ENCODE measurements around the gene SUGP1. TPM values are rescaled to one million over a fixed set of nuclear protein-coding genes. Genes with fewer than 3 reads are reported as not detected.

SUGP1 gene
- total and polyA plus RNA-seq, 3 donors from 2014 or later: 87.4 to 98.8 (median 89.8) TPM

DNA sequence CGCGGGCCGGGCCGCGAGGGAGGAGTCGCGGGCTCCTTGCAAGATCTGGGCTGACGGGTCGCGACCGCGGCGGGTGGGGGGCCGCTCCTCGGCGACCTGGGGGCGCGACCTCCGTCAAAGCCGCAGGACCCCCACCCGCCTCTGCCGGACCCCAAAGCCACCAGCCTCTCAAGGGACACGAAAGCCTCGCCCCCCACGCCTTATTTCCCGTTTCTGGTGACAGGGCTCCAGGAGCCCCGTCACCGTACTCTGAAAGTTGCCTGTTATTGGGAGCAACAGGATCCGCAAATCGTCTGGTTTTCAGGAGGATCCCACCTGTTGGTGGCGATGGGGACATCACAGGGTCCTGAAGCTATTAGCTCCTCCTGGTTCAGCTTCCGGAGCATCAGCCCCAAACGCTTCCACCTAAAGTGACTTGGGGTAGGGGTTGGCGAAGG, 850 bp upstream of the SUGP1 start:
- Histone ChIP-seq H3K4me3 (peak overlapping the region; percentile 98 to 99), H3K9me3 (no peaks in the 10 kb centered on the region), H3K27me3 (no peaks in the 10 kb centered on the region), H3K4me1 (peaks cover 19% of the 10 kb centered on the region), H3K27ac (peak overlapping the region; percentile 90 to 95), H3K36me3 (ENCODE audit: low read depth, missing control alignments) (no peaks in the 10 kb centered on the region)
- WGBS, 2 donors: 0 to 1% methylated on average over 1 to 33 of the region's 34 CpGs
- intact Hi-C loops (cut with DNase I; ENCODE audit: low total_unique reads): no loop called here
- TF ChIP-seq, protein P1, sequence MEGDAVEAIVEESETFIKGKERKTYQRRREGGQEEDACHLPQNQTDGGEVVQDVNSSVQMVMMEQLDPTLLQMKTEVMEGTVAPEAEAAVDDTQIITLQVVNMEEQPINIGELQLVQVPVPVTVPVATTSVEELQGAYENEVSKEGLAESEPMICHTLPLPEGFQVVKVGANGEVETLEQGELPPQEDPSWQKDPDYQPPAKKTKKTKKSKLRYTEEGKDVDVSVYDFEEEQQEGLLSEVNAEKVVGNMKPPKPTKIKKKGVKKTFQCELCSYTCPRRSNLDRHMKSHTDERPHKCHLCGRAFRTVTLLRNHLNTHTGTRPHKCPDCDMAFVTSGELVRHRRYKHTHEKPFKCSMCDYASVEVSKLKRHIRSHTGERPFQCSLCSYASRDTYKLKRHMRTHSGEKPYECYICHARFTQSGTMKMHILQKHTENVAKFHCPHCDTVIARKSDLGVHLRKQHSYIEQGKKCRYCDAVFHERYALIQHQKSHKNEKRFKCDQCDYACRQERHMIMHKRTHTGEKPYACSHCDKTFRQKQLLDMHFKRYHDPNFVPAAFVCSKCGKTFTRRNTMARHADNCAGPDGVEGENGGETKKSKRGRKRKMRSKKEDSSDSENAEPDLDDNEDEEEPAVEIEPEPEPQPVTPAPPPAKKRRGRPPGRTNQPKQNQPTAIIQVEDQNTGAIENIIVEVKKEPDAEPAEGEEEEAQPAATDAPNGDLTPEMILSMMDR (IDR thresholded peaks at IDR 0.05): no peak
- TF ChIP-seq POLR2A (IDR thresholded peaks at IDR 0.05): no peak
- peak; percentile 20 for DNase-seq

DNA sequence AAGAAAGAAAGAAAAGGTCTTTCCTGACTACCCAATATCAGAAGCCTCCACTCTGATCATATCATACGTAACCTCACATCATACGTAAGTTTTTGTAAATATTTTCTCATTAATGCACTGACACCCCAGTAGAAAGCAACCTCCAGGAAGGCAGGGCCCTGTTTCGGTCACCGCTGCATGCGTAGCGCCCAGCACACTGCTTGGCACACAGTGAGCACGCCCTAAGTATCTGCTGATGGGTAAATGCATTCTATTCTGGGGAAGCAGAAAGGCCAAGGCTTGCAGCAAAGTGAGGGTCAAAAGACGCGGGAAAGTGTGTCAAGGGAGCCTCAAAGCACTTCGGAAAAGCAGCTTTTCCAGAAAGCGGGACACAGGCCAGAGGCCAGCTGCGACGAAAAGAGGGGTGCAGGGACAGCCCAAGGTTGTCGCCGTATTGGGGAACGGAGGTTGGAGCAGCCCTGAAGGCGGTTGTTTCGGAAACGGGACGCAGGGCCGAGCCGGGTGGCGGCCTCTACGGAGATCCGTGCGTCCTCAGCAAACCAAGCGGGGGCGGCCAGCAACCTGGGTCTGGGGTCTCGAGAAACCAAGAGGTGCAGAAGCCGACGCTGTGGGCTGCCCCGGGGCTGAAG, 463 bp downstream of the SUGP1 start:
- Histone ChIP-seq H3K27me3 (no peaks in the 10 kb centered on the region), H3K4me1 (peaks cover 19% of the 10 kb centered on the region), H3K4me3 (peak overlapping the region; percentile 98 to 99), H3K36me3 (ENCODE audit: low read depth, missing control alignments) (no peaks in the 10 kb centered on the region), H3K27ac (peak overlapping the region; percentile 90 to 95), H3K9me3 (no peaks in the 10 kb centered on the region)
- TF ChIP-seq, protein P1 (IDR thresholded peaks at IDR 0.05): no peak
- TF ChIP-seq POLR2A (IDR thresholded peaks at IDR 0.05): no peak
- 1 to 3% methylated on average over 30 of the region's 32 CpGs for WGBS, 2 donors
- intact Hi-C loops (cut with DNase I; ENCODE audit: low total_unique reads): no loop called here
- DNase-seq: no peak

DNA sequence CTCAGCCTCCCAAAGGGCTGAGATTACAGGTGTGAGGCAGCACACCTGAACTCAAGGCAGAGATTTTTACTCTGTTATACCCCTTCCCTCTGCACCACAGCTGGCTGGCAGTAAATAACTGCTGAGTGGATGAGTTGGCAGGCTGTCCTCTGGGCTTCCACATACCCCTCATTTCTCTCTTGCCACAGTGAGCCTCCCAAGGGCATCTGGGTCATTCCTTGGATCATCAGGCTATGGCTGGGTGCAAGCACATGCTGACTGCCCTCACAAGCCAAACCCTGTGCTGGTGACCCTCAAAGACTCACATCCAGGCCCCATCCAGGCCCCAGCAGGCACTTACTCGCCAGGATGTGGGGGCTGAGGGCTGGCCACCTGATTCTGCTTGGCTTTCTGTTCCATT, 4.2 kb downstream of the SUGP1 start:
- 83 to 91% methylated on average over 1 of the region's 1 CpG for WGBS, 2 donors

DNA sequence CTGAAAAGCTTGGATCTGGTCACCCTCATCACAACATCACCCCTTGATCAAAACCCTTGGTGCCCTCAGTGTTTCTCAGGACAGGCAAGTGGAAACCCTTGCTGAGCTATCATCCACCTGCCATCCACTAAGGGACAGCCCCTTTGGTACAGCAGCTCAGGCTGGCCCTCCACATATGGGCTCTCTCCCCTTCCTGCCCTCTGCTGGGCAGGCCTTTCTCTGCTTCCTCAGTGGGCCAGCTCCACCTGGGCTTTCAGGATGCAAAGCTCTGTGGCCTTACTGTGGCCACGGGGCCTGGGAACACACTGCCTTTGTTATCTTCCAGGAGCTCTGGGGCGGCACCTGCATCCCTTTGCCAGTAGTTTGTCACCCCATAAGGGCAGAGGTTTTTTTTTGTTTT, 4.9 kb downstream of the SUGP1 start:
- Histone ChIP-seq H3K36me3 (ENCODE audit: low read depth, missing control alignments) (no peaks in the 10 kb centered on the region), H3K9me3 (no peaks in the 10 kb centered on the region), H3K4me1 (peaks cover 8% of the 10 kb centered on the region), H3K27ac (no peak overlapping the region), H3K4me3 (no peak overlapping the region), H3K27me3 (no peaks in the 10 kb centered on the region)
- 94% methylated on average over 2 of the region's 2 CpGs for WGBS, 2 donors
- intact Hi-C loops (cut with DNase I; ENCODE audit: low total_unique reads): no loop called here
- TF ChIP-seq POLR2A (IDR thresholded peaks at IDR 0.05): no peak
- TF ChIP-seq, protein P1 (IDR thresholded peaks at IDR 0.05): no peak
- DNase-seq: no peak

More for the DNA sequence above, 4.2 kb downstream of the SUGP1 start:
- no peak overlapping the region for H3K27ac ChIP-seq
- H3K36me3 ChIP-seq (ENCODE audit: low read depth, missing control alignments): no peaks in the 10 kb centered on the region
- no peak overlapping the region for H3K4me3 ChIP-seq
- TF ChIP-seq, protein P1 (IDR thresholded peaks at IDR 0.05): no peak
- no peak for TF ChIP-seq POLR2A (IDR thresholded peaks at IDR 0.05)
- intact Hi-C loops (cut with DNase I; ENCODE audit: low total_unique reads): no loop called here
- H3K4me1 ChIP-seq: peaks cover 8% of the 10 kb centered on the region
- no peaks in the 10 kb centered on the region for H3K27me3 ChIP-seq
- DNase-seq: no peak
- H3K9me3 ChIP-seq: no peaks in the 10 kb centered on the region

DNA sequence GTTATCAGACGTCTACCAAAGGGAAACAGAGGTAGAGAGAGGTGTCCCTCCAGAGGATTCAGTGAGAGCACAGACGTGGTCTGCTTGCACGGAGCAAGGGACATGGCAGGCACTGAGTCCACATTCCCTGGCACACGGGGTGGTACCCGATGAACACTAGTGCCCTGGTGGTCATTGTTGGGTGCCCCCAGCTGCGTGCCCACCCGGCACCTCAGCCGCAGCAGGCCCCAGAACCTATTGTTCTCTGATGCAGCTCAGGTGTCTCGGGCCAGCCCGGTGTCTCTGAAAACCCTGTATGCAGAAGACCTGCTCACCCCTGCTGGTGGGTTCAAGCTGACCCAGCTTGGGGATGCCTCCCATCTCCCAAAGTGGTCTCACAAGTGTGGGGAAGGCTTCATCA, 11.9 kb downstream of the SUGP1 start:
- H3K36me3 ChIP-seq (ENCODE audit: low read depth, missing control alignments): no peaks in the 10 kb centered on the region

More for the DNA sequence above, 11.9 kb downstream of the SUGP1 start:
- H3K27ac ChIP-seq: no peak overlapping the region
- 91 to 95% methylated on average over 8 to 10 of the region's 10 CpGs for WGBS, 2 donors
- intact Hi-C loops (cut with DNase I; ENCODE audit: low total_unique reads): no loop called here
- no peak for DNase-seq
- no peaks in the 10 kb centered on the region for H3K27me3 ChIP-seq
- H3K9me3 ChIP-seq: no peaks in the 10 kb centered on the region
- TF ChIP-seq POLR2A (IDR thresholded peaks at IDR 0.05): no peak
- TF ChIP-seq, protein P1 (IDR thresholded peaks at IDR 0.05): no peak
- no peak overlapping the region for H3K4me3 ChIP-seq
- H3K4me1 ChIP-seq: no peaks in the 10 kb centered on the region

All from testis (tissue), 3 donors.